ENCODE measurements around the gene BFSP2.

BFSP2 gene

GRCh38 chr3:133400006-133400515, at the start of gene BFSP2:
Gene BFSP2 (plus strand): TSS chr3:133400056. CDS start chr3:133400084, 28 bp downstream.
- DNase-seq = no peak

- no peak for DNase-seq
Observed at GRCh38 chr3:133354721-133355120, 45.1 kb upstream of the BFSP2 start.

- no peak for DNase-seq
Observed at GRCh38 chr3:133360476-133360875, 39.4 kb upstream of the BFSP2 start.

- no peak for DNase-seq
Observed at GRCh38 chr3:133361011-133361410, 38.8 kb upstream of the BFSP2 start.

- DNase-seq = no peak
Observed at GRCh38 chr3:133361435-133361834, 38.4 kb upstream of the BFSP2 start.

- DNase-seq = no peak
Observed at GRCh38 chr3:133362539-133362938, 37.3 kb upstream of the BFSP2 start.

- no peak for DNase-seq
Observed at GRCh38 chr3:133364704-133365103, 35.2 kb upstream of the BFSP2 start.

GRCh38 chr3:133366921-133367320, 32.9 kb upstream of the BFSP2 start:
- no peak for DNase-seq

- no peak for DNase-seq
Observed at GRCh38 chr3:133367403-133367802, 32.5 kb upstream of the BFSP2 start.

- no peak for DNase-seq
Observed at GRCh38 chr3:133367956-133368355, 31.9 kb upstream of the BFSP2 start.

GRCh38 chr3:133368371-133369067, 31.3 kb upstream of the BFSP2 start:
- DNase-seq = no peak

GRCh38 chr3:133369068-133369440, 30.8 kb upstream of the BFSP2 start:
- no peak for DNase-seq

GRCh38 chr3:133371181-133371580, 28.7 kb upstream of the BFSP2 start:
- DNase-seq = no peak

- no peak for DNase-seq
Observed at GRCh38 chr3:133371676-133372075, 28.2 kb upstream of the BFSP2 start.

- DNase-seq = no peak
Observed at GRCh38 chr3:133374708-133375402, 25.0 kb upstream of the BFSP2 start.

GRCh38 chr3:133375403-133375745, 24.5 kb upstream of the BFSP2 start:
- no peak for DNase-seq

- peak in 1 of 2 experiments; percentile 17 for DNase-seq
Observed at GRCh38 chr3:133376810-133377209, 23.0 kb upstream of the BFSP2 start.

- peak in 1 of 2 experiments; percentile 9 for DNase-seq
Observed at GRCh38 chr3:133377396-133377795, 22.5 kb upstream of the BFSP2 start.

- DNase-seq = no peak
Observed at GRCh38 chr3:133379926-133380325, 19.9 kb upstream of the BFSP2 start.

- DNase-seq = no peak
Observed at GRCh38 chr3:133380481-133381225, 19.2 kb upstream of the BFSP2 start.

- no peak for DNase-seq
Observed at GRCh38 chr3:133381346-133382109, 18.3 kb upstream of the BFSP2 start.

- no peak for DNase-seq
Observed at GRCh38 chr3:133383175-133383574, 16.7 kb upstream of the BFSP2 start.

- no peak for DNase-seq
Observed at GRCh38 chr3:133383741-133384140, 16.1 kb upstream of the BFSP2 start.

Data from SHP77 (cell line).